Mesodermal cell (in vitro differentiated cells): ENCODE data around the gene DDI1.

Source experiments
- H3K27ac ChIP-seq: 2 replicates; pipeline ENCODE4 v1.7.0; 2013; ENCODE audit warnings: mild to moderate bottlenecking, low read depth, low read length, moderate library complexity; ENCODE audit not compliant: severe bottlenecking
- H3K36me3 ChIP-seq: 2 replicates; pipeline ENCODE4 v1.7.1; 2013; ENCODE audit warnings: mild to moderate bottlenecking, low read length, moderate library complexity; ENCODE audit not compliant: control insufficient read depth, insufficient read depth
- H3K4me1 ChIP-seq: one replicate; pipeline ENCODE4 v1.7.1; 2013; ENCODE audit warnings: mild to moderate bottlenecking, low read length; ENCODE audit not compliant: insufficient read depth, control insufficient read depth, poor library complexity, severe bottlenecking
- H3K4me3 ChIP-seq: 2 replicates; pipeline ENCODE4 v1.7.0; 2013; ENCODE audit warnings: low read length, control low read depth, mild to moderate bottlenecking; ENCODE audit not compliant: insufficient read depth, poor library complexity, severe bottlenecking; ENCODE audit errors: extremely low read depth
- H3K9me3 ChIP-seq: 2 replicates; pipeline ENCODE4 v1.7.1; 2013; ENCODE audit warnings: mild to moderate bottlenecking, low read length, moderate library complexity; ENCODE audit not compliant: control insufficient read depth
- WGBS, 2 experiments: methylation state at CpG; one replicate each; pipeline ENCODE4 v1.1.5; 2013; ENCODE audit warnings: missing lambda C conversion rate in 2 of 2; ENCODE audit not compliant: insufficient coverage in 2 of 2; 5-methylcytosine and 5-hydroxymethylcytosine counted together

Gene DDI1

DNA sequence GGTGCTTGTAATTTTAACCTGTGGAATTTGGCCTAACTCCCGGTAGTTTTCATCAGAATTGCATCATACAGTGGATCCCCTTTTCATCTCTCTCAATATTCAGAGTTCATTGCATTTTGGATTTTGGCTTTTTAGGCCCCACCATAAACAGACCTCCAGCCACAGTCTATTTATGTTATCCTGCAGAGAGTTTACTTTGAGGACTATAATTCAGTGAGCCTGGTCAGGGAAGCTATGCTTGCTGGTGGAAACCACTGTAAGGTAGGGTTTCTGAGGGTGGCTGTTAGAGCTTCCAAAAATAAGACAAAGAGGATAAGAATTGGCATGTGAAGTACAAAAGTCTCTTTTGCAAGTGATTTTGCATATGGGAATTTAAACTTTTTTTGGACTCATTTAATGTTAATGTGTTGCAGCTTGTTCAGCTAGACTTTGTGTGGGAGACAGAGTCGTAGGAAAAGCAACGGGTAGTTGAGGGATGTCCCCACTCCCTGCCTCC, 34.8 kb upstream of the DDI1 start:
- WGBS, 2 experiments, result 94 to 100% methylated on average over 1 to 3 of the region's 3 CpGs
- H3K9me3 ChIP-seq, result no peaks in the 10 kb centered on the region
- no peaks in the 10 kb centered on the region for H3K4me1 ChIP-seq

DNA sequence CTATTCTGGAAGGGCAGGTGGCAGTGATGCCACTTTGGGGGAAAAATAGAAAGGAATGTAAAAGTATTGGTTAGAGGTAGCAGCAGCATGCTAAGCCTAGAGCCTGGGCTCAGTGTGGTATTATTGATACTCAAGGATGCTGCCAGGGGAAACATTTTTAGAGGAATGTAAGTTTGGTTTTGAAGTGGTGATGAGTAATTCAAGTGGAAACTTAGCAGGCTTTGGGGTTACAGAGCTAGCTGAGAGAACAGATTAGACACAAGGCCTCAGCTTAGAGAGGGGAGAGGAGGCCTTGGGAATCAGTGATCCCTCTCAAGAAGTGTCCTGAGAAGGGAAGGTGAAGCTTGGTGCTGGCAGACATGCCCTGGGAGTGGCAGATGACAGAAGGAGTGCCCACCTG, 32.9 kb upstream of the DDI1 start:
- Histone ChIP-seq H3K4me3 (no peak overlapping the region), H3K9me3 (no peaks in the 10 kb centered on the region), H3K36me3 (no peaks in the 10 kb centered on the region), H3K4me1 (no peaks in the 10 kb centered on the region), H3K27ac (no peak overlapping the region)

More for the DNA sequence above, 34.8 kb upstream of the DDI1 start:
- Histone ChIP-seq H3K36me3 (no peaks in the 10 kb centered on the region), H3K27ac (no peak overlapping the region), H3K4me3 (no peak overlapping the region)

DNA sequence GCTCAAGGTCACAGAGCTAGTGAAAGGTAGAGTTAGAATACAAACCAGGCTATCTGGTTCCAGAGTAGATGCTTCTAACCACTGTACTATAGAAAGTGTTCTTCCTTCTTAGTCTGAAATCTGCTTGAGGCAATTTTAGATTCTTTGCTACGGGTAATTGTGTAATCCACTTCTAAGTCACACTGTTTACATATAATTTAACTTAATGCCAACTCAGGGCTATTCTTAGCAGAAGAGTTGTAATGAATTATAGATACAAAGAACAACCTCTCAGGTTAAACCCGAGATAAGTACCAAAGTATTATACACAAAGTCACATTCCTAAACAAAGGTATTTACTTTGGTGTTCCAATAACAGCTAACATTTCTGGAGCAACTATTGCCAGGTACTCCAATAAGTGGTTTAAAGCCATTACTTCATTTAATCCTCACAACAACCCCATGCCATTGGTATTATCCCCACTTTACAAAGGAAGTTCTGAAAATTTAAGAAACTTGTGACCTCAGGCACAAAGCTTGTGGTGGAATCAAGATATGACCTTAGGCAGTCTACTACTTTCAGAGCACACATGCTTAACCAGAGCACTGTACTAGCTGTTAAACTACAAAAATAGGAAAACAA, 31.1 kb upstream of the DDI1 start:
- WGBS, 2 experiments, result 88% methylated on average over 1 of the region's 2 CpGs; no CpG with 5 or more reads in 1 of the 2 experiments
- Histone ChIP-seq H3K27ac (no peak overlapping the region), H3K36me3 (no peaks in the 10 kb centered on the region), H3K9me3 (no peaks in the 10 kb centered on the region), H3K4me3 (no peak overlapping the region), H3K4me1 (no peaks in the 10 kb centered on the region)

DNA sequence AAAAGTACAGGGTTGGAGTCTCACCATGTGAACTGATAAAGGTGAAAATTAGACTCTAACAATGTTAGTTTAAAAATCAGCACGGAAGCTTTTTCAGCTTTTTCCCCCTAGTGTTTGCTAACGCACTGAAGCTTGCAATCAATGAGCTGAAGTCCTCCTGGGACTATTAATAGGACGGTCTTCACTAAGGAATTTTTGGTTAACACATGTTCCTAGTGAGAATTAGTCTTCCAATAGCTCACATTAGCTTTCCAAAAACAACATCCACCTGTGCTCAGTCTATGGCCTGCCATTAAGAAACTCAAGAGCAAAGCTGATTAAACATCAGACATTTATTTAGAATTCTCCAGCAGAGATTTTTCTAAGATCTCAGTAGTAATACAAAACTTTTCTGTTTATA, 26.7 kb upstream of the DDI1 start:
- Histone ChIP-seq H3K4me3 (no peak overlapping the region), H3K4me1 (no peaks in the 10 kb centered on the region), H3K27ac (no peak overlapping the region), H3K9me3 (no peaks in the 10 kb centered on the region), H3K36me3 (no peaks in the 10 kb centered on the region)
- WGBS, 2 experiments, result 43 to 75% methylated on average over 1 to 2 of the region's 3 CpGs

DNA sequence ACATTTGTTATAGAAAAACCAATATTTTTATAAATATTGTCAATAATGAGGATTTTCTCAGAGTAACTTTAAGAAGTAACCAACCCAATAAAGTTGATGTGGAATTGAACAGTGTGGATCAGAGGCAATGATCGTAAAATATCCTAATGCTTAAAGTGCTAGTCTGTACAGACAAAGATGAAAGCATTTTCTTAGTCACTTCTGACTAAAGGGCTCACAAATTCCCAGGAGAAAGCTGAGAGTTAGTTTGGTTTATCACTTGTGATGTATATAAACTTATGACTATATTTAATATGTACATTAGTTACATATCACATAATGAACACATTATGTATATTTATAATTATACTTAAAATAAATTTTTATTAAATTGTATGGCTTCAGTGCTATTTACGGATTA, 25.4 kb upstream of the DDI1 start:
- H3K27ac ChIP-seq, result no peak overlapping the region
- 100% methylated on average over 1 of the region's 2 CpGs; no CpG with 5 or more reads in 1 of the 2 experiments for WGBS, 2 experiments
- H3K9me3 ChIP-seq, result no peaks in the 10 kb centered on the region
- no peaks in the 10 kb centered on the region for H3K36me3 ChIP-seq
- no peaks in the 10 kb centered on the region for H3K4me1 ChIP-seq
- H3K4me3 ChIP-seq, result no peak overlapping the region

DNA sequence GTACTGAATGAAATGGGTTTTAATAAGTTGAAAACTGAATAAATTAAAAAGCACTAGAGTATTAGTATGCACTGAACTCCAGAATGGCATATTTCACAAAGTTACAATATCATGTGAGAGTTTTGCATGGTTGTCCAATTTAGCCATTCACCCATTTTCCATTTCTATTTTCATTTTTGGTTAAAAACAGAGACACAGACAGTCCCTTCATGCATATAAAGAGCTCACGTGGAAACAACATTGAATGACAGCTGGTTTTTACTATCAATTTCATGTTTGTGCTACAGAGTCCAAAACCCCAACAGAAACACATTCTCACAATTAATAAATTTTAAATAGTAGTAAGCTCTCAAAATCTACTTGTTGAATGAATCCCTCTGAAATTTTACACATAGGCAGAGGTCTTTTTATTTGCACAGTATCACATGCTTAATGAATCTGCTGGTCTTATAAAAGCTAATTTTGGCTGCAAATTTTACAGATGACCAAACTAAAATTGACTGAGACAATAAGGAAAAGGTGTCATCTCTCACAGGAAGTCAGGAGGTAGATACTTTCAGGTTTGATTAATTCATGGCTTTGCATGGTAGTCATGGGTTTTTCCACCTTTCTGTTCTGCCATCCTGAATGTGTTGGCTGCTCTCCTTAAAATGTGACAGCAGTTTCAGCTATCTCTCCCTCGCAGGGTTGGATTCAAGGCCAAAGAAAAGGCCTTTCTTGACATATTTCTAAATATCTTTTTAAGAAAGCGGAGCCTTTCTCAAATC, 20.6 kb upstream of the DDI1 start:
- no peaks in the 10 kb centered on the region for H3K36me3 ChIP-seq
- H3K4me1 ChIP-seq, result no peaks in the 10 kb centered on the region
- WGBS, 2 experiments, result 91 to 100% methylated on average over 2 of the region's 3 CpGs
- H3K27ac ChIP-seq, result no peak overlapping the region
- no peaks in the 10 kb centered on the region for H3K9me3 ChIP-seq
- no peak overlapping the region for H3K4me3 ChIP-seq

DNA sequence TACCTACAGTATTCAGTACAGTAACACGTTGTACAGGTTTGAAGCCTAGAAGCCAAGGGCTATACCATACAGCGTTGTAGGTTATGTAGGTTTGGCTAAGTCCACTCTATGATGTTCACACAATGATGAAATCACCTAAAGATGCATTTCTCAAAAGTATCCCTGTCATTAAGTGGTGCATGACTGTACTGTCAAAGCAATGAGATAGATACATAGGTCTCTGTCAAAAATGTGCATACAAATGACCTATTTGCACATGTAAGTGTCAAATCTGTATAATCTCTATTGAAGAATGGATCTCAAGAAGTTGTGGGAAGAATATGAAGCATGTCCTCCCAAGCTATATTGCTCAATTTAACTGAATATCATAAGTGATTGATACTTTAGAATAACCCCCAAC, 11.9 kb upstream of the DDI1 start:
- H3K27ac ChIP-seq, result no peak overlapping the region
- WGBS, 2 experiments, result no CpG with 5 or more reads among the region's 2 CpGs

DNA sequence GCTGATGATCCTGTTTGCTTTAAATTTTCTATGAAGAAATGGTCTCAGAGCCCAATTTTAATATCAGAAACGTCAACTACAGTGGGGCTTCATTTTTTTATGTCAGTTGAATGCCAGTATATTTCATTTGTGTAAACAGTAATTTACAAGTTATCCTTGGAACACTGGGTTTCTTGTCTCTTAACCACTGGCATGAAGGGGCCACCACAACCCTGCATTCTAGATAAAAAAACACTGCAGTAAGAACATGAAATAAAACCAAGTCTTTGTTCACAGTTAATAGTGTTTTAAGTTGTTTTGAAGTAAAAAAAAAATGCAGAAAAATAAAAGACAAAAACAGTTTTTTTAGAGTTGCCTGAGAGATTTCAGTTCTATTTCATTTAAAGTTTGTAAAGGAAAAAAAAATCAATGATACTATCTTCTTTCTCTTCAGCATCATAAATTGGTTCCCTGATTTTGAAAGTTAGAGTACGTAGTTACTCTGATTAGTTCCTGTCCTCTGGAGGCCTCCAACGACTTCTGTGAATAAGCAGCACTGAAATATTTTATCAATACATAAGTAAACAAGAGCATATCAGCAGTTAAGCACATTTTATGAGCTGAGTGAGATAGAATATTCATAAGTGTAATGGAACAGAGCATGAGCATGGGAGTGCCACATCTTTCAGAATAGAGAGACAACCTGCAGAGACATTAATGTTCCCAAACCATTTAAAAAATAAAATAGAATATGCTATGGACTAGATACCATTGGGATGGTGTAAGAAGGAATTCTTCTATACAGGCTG, 7.8 kb upstream of the DDI1 start:
- H3K4me1 ChIP-seq, result no peaks in the 10 kb centered on the region
- no peak overlapping the region for H3K27ac ChIP-seq
- H3K9me3 ChIP-seq, result no peaks in the 10 kb centered on the region
- WGBS, 2 experiments, result no CpG with 5 or more reads among the region's 3 CpGs
- H3K36me3 ChIP-seq, result no peaks in the 10 kb centered on the region
- no peak overlapping the region for H3K4me3 ChIP-seq

More for the DNA sequence above, 11.9 kb upstream of the DDI1 start:
- no peaks in the 10 kb centered on the region for H3K36me3 ChIP-seq
- no peaks in the 10 kb centered on the region for H3K4me1 ChIP-seq
- H3K4me3 ChIP-seq, result no peak overlapping the region
- no peaks in the 10 kb centered on the region for H3K9me3 ChIP-seq

DNA sequence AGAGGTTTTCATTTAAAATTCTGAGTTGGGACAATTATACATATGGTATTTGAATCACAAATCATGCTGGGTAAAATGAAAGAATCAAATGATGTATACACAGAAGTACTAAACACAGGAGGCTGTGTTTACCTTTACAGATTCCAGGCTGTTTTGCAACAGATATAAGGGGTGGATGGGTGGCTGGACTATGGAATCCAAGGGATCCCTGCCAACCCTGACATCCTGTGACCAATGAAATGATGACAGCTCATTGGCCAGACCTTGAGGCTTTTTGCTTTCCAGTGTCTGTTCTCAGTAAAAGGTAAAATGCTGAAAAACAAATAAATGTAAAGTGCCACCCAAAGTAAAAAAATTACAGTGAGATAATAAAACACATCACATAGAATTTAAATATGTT, 3.3 kb upstream of the DDI1 start:
- Histone ChIP-seq H3K9me3 (no peaks in the 10 kb centered on the region), H3K27ac (no peak overlapping the region), H3K4me1 (no peaks in the 10 kb centered on the region), H3K36me3 (no peaks in the 10 kb centered on the region), H3K4me3 (no peak overlapping the region)

DNA sequence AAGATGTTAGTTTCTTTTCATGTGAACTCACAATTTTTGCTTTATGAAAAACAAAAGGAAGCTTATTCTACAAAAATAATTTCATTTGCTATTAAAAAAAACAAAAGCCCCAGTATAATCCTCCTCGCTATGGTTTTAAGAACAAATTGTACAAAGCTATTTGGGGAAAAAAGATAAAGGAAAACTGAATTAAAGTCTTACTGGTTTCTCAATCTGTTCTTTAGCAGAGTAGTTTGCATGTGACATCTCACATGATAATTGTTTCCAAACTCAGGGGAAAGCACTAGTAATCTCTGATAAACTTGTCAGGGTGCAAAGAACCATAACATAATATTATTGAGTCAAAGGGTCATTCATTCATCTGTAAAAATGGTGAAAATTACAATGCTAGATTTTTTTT, 2.9 kb upstream of the DDI1 start:
- no CpG with 5 or more reads among the region's 1 CpG for WGBS, 2 experiments
- H3K27ac ChIP-seq, result no peak overlapping the region
- no peak overlapping the region for H3K4me3 ChIP-seq
- H3K36me3 ChIP-seq, result no peaks in the 10 kb centered on the region
- no peaks in the 10 kb centered on the region for H3K4me1 ChIP-seq
- no peaks in the 10 kb centered on the region for H3K9me3 ChIP-seq
